Central memory CD4-positive, alpha-beta T cell (primary cell): ENCODE data around the gene SULT1C2.
"Not testable (repeated sequence)": the region's sequence is repeated elsewhere in the genome, so short reads cannot be mapped to it uniquely, and the experiment has no call there.

Experiments used
- DNase-seq: peaks from one replicate; pipeline ENCODE4 v3.0.0; 2022
- total RNA-seq, 3 experiments: gene quantifications; one replicate each; lab custom pipeline; 2026; lab: John Stamatoyannopoulos, UW

SULT1C2 gene
- total RNA-seq = 0 reads per million in 3 experiments

DNA sequence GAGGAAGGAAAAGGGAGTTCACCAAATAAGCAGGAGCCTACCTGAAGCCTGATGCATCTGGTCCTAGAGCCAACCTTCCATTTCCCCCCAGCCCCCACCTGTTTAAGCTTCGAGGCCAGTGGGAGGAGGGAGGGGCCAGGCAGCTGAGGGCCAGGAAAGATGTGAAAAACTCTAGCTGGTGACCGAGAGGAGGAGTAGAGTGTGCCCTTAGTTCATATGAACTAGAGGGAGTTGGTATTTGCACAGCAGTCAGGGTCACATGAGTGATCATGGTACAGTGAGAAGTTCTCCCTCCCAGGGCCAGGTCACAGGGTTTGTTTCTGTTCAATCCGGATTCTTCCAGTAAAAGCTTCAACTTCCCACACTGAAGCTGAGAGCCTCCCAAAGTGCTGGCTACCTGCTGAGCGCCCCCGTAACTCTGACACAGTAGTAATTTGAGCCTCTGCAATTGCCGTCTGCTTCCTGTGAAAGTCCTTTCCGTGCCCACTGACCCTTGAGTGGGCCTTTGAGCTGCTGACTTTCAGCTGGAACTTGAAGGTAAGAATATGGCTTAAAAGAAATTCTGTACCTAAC is at the start of gene SULT1C2:
Gene SULT1C2 (plus strand): TSS at position 362 of the 573 bp plus-strand sequence. CDS start 4,773 bp downstream, outside the sequence.
- DNase-seq = no peak

DNA sequence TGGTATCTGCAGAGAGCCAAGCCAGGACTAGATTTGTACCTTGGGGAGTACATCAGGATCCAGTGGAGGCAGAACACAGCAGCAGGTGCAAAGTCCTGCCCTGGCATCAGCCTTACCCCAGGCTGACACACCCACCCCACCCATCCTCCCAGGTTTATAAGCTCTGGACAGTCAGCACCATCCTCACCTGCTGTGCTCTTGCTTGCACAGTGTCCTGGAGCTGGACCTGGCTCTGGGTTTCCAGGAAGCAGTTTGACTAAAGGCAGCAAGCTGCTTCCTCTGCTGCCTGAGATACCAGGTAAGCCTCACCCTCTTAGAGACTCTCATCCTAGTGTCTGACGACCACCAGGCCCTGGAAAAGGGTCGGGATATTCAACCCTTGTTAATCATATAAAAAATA is 48.9 kb upstream of the SULT1C2 start, which contains the start of gene SULT1C3:
Gene SULT1C3 (plus strand): TSS at position 183 of the 400 bp plus-strand sequence. CDS start 7,227 bp downstream, outside the sequence.
- DNase-seq = no peak

DNA sequence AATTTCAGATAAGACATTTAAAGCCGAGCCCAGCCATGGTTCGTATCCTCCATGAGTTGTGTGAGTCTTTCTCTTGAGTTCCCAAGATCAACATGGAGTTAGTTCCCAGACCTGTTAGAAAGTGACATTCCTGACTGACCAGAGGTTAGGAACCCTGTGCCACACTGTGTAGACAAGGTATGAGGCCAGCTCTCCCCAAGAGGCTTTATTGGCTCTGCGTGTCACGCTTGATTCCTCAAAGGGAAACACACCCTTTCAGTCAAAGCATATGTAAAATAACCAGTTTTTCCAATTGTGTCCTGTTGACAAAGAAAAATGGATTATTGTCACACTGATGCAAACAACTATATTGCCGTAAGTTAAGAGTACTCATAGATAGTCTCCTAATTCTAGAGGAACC is 47.7 kb upstream of the SULT1C2 start:
- DNase-seq = no peak

DNA sequence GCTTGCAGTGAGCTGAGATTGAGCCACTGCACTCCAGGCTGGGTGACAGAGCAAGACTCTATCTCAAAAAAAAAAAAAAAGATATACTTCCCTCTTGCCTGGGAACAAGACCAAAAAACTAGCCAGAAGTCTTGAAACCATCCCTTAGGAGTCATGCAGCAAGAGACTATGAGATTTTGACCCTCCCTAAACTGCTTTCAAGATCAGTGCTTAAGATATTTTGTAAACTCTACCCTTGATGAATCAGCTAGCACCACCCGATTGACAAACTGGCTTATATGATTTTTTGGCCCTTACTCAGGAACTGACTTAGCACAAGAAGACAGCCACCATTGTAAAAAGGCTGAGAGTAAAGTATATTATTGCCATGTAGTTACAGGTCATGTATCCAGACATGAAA is 45.1 kb upstream of the SULT1C2 start:
- DNase-seq = no peak

DNA sequence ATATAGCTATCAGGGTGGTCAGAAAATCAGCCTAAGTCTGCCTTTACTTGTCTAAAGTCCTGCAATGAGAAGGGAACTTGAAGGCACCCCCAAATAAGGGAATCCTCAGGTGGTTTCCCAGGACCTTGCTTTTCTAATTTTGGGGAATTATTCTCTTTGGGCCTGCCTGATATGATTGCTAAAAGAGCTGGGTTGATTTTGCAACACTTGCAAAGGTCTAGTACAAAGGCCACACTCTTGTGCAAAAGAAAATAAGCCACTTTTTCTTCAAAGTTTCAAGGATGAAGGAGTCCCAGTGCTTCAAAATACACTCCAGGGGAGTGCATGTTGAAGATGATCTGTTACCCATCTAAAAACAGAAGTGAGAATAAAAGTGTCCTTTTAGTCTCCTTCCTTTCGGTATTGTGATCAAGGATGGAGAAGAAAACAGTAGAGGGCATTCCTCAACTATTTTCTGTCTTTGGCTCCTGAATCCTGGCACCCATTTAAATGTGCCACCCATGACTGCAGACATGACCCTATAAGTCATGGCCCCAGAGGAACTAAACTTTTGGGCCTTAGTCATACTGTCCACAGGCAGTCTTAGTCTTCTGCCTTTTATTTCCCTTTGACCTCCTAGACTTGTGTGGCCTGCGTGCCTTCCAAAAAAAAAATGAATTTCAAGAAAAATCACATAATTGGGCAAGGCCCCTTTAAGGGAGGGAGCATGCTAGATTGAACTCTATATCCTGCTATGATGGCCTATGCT is 43.9 kb upstream of the SULT1C2 start:
- no peak for DNase-seq

DNA sequence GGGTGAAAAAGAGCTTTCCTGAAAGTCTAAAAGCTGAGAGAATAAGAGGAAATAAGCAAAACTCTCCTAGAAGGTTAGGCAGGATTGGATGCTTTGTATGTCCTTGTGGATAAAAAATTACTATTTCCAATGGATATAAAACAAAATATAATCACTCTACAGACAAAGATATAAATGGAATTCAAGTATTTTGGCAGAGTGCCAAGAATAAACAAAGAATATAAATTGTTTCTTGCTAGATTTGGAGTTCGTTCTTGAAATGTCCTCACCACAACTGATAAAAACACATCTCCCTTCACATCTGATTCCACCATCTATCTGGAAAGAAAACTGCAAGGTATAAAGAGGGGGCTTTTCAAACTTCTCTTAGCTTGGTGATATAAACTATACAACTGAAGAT is 35.6 kb upstream of the SULT1C2 start:
- no peak for DNase-seq

DNA sequence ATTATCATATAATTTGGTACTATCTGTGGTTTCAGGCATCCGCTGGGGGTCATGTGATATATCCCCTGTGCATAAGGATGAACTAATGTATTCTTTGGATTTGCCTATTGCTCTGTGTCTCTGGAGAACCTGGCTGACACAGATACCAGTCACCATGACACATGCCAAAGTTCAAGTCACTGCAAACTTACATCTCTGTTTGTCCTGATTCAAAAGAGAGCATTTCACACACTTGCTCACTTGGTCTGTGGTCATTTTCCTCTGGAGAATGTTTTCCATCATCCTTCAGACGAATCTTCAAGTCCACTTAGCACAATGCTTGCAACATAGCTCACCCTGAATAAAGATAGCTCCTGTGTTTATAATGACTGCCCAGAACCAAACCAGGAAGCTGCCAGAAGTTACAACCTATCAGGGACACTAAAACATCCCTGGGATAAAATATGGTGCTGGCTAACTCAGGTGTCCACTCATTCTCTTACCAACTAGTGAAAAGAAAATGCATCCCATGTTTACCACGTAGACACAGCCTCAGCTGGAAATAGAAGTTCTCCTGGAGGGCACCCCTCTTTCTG is 30.9 kb upstream of the SULT1C2 start:
- no peak for DNase-seq

DNA sequence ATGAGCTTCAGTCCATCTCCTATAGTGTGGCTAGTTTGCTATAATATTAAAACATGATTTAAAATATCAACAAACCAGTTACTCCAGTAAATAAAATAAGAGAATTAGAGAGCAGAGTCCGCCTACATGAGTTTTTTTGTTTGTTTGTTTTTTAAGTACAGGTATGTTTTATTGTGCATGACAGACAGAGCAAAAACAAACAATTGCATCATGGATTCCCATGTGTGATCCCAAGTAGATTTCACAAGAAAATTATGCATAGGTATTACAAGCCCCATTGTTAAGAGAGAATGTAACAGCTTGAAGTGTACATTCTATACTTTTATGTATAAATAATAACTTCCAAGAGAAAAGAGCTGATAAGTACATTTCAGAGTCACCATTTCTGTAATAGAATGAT is 27.9 kb upstream of the SULT1C2 start:
- DNase-seq = no peak

DNA sequence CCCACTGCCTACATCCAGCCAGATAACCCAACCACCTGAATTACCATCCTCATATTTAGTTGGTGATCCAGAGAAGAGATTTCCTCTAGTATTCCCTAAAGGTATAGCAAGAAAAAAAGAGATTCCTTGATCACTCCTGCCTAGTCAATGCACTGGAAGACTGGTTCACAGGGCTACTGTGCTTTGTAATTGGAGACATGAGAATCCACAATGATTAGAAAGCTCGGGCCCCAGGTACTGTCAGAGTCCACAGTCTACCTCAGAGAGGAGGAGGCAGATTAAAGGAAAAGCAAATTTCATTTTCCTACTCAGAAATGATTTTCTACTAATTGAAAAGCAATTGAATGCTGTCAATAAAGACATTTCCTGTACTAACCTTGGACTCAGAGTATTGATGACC is 26.7 kb upstream of the SULT1C2 start:
- DNase-seq = no peak

DNA sequence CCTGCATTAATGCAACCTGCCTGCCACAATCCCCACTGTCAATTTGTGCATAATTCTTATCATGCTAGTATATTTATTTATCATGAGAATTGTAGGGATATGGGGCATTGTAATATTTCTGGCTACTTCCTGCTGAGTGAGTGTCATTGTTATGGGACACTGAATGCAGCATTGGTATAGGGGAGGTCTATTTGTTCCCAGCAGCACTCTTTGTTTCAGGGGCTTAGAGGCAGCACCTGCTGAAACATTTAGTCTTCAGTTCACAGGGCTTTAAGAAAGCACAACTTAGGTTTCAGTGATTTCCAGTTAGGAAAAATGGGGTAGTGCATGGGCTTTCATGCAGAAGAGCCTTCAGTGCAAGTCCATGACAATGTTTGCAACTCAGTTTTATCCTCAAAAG is 25.3 kb upstream of the SULT1C2 start:
- no peak for DNase-seq

DNA sequence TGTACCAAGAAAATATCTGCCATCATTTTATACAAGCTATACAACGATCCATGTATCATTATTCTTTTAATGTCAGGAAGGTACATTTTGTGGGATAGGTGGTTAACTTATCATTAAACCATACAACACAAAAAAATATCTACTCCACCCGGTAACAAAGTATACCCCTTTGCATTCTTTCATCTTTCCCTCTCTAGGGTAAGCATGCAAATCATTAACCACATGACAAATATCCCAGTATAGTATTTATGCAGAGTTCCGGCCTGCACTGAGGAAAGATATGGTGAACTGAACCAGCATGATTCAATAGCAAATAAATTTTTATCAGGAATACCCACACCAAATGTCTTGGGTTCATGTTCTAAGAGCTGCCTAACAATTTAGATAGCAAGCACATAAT is 22.5 kb upstream of the SULT1C2 start:
- DNase-seq = no peak

DNA sequence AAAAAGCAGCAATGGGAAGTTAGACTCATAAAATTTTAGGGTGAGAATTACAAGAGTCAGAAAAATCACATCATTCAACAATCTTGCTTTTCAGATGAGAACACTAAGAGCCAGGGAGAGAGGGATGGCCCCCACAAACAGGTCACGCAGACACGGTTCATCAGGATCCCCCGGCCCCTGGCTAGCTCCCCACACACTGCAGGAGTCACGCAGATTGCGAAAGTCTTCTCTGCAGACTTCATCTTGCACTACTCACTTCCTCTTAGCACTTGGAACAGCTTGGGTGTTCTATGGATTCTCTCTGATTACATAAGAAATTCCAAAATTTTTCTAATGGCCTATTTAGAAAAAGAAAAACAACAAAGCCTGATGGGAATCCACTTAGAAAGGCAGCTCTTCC is 21.6 kb upstream of the SULT1C2 start:
- DNase-seq = no peak

DNA sequence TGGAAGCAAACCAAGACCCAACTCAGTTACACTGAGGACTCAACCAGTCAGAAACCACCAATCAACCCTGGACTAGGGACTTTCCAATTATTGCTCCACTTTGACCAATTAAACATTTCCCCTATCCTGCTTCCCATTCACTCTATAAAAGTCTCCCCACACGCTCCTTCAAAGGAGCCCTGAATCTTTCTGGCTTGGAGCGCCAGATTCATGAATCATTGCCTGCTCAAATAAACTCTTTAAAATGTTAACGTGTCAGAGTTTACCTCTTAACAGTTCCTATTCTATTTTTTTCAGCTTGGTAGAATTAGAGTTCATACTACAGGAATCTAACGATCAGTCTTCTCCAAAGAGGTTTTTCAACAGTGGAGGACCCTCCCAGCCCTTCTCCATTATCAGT is 20.7 kb upstream of the SULT1C2 start:
- DNase-seq = no peak

DNA sequence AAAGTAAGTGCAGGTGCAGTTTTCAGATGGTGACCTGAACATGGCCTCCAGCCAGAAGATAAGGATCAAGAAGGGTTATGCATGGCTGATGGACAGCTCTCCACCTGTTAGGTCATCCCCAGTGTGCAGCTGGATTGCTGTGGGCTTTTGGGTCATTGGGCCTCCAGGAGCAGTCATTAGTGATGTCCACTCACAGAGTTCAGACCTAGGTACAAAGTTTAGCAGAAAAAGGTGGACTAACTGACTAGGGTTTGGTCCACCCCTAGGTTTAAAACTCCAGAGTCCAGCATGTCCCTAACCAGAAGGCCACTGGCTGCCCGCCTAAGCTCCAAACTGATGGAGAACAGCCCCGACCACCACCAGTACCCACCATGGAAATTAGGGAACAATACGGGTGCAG is 18.3 kb upstream of the SULT1C2 start:
- DNase-seq = no peak

DNA sequence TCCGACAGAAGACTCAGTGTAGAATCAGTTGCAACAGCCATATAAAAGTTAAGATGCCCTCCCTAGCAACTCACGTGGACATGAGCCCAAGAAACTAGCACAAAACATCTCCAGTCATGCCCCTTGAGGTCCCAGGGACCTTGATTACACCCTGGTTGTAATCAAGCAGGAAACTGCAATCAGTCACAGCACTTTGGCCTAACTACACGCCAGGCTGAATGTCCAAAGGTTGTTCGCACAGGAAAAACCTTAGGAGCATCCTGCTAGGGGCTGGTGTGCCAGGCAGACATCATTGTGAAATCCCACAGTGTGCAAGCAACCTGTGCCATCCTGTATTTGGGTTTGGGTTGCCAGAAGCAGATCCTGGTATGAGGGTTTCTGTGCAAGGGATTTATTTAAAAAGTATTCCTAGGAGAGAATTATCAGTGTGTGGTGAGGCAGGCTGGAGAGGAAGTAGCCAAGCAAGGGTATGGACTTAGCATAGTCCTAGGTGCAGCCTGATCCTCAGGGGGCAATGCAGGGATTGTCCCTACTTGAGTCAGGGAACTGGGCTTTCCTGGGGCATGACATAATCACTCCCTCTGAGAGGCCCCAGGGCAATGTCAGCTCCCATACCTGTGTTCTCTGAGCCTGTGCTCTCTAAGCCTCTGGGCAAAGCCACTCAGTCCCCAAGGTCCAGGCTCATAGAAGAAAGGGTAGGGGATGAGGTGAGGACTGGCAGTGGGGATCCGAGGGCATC is 17.8 kb upstream of the SULT1C2 start:
- no peak for DNase-seq

DNA sequence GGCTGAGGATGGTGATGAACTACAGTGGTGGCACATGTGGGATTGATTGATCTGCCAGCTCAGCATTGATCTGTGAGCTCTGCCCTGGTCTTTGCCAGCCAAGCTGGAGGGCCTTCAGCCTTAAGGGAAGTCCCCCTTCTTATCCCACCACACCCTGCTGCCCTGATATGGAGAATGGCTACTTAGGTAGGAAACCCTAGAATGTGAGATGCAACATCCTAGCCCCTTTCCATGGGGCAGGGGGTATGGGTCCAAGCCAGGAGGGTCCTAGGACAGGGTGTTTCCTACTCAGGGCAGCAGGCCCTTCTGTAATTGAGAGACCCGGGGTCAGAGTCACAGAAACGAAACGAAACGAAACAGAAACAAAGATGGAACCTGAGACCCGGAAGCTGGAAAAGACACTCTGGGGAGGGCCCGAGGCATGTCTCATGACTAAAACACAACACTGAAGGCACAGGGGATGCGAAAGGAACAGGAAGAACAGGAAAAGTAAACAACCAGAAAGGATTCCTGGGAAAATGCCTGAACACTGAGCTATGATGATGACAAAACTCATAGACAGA is 16.9 kb upstream of the SULT1C2 start:
- no peak for DNase-seq

DNA sequence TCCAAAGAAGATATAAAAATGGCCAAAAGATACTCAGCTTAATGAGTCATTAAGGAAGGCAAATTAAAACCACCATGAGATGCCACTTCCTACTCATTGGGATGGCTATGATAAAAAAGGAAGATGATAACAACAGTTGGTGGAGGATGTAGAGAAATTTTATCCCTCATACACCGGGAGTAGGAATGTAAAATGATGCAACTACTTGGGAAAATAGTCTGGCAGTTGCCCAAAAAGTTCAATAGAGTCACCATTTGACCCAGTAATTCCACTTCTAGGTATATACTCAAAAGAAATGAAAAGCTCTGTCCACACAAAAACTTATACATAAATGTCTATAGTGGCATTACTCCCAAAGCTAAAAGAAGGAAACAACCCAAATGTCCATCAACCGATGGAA is 10.1 kb upstream of the SULT1C2 start:
- no peak for DNase-seq

DNA sequence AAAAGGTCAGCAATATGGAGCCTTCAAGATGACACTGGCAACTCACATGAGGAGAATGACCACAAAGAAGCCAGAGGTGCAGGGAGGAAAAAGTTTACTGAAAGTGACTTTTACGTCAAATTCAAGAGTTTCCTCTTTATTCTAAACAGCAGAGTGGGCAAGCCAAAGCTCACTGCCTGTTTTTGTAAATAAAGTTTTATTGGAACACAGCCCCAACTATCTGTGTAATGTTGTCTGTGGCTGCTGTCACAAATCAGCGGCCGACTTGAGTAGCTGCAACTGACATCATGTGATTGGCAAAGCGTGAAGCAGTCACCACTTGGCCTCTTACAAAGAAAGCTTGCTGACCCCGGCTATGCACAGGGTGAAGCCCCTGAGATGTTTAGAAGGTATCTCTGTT is 9.2 kb upstream of the SULT1C2 start:
- no peak for DNase-seq

DNA sequence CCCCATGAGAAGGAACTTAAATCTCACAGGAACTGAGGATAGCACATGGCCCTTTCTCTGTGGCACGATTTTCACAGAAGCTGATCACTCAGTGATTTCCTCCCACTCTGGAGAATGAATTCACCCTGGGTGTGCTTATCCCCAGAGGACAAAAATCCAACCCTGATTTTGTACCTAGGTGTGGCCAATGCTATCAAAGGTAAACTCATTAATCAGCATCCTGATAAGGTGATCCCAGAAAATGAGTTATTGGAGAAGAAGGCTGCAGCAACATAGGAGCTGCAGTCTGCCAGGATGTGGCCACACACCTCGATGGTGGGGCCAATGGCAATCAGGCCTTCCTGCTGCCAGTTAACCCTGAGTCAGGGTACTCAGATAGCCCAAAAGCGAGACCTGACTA is 8.2 kb upstream of the SULT1C2 start:
- no peak for DNase-seq

DNA sequence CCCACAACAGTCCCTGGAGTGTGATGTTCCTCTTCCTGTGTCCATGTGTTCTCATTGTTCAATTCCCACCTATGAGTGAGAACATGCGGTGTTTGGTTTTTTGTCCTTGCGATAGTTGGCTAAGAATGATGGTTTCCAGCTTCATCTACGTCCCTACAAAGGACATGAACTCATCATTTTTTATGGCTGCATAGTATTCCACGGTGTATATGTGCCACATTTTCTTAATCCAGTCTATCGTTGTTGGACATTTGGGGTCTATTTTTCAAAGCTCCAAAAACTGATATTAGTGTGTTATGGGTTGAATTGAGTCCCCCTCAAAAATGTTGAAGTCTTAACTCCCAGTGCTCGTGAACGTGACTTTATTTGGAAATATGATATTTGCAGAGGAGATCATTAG is 4.1 kb upstream of the SULT1C2 start:
- DNase-seq = not testable (repeated sequence)

DNA sequence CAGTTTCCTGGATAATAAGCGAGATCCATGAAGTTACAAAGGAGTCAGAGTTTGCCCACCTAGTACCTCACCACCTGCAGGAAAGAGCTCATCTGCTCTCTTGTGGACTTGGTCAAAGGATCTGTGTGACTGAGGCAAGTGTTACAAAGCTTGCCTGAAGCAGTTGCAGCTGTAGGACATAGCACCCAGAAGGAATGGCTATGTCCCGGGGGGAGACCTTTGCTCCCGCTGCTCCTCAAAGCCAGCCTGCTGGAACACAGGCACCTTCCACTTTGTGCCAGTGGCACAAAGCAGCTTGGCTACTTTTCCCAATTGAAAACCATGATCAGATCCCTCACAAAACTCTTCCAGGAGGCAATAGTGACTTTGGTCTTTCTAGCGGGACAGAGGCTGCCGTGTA is 3.1 kb upstream of the SULT1C2 start:
- no peak for DNase-seq

DNA sequence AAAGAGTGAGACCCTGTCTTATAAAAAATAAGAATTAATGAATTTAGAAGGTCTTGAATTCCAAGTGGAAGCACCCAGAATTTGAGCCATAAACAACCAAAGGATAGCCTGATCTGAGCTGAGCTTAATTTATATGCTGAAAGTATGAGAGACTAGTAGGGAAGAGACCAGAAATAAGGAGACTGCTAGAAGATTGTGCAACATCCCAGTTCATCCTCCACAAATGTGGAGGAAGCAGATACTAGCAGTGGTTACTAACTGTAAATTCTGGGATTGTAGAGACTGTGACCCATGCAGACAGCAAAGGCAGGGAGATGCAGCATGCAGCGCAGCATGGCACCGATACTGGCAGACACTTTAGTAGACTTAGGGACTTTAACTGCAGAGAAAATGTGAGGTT is 1.5 kb upstream of the SULT1C2 start:
- DNase-seq = no peak

DNA sequence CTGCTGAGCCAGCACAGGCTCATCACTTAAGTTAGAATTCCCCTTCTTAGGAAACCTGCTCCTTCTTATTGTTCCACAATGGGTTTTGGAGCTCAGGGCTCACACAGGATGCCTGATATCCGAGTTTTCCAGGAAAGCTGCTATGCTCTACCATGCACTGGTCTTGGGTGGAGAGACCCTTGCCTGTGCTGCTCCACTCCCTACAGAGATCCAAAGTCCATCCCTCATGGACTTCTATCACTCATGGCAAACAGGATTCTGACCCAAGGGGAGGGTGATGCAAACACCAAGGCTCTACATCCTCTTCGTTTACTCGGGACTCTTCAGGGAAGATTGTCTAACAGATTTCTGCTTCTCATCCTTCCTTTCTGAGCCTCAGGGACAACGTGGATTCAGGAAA is 5.2 kb downstream of the SULT1C2 start:
- no peak for DNase-seq
